A549 treated with DMSO at 1 μM for 4 hours (cell line): ENCODE measurements around the gene TDP2. TPM values are rescaled to one million over a fixed set of nuclear protein-coding genes. Genes with fewer than 3 reads are reported as not detected.

Experiments
- total RNA-seq: library from RNA; stranded (reverse); fragments of 200-300 nt; extraction: Qiagen RNA extraction; gene quantifications from 5 replicates; pipeline ENCODE4 v1.2.3, GENCODE V29; 2022; ENCODE audit warnings: low read depth

The TDP2 gene, protein sequence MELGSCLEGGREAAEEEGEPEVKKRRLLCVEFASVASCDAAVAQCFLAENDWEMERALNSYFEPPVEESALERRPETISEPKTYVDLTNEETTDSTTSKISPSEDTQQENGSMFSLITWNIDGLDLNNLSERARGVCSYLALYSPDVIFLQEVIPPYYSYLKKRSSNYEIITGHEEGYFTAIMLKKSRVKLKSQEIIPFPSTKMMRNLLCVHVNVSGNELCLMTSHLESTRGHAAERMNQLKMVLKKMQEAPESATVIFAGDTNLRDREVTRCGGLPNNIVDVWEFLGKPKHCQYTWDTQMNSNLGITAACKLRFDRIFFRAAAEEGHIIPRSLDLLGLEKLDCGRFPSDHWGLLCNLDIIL
- total RNA-seq, result 44.1 to 51.3 TPM (median 47.3 TPM) in 5 replicates

DNA sequence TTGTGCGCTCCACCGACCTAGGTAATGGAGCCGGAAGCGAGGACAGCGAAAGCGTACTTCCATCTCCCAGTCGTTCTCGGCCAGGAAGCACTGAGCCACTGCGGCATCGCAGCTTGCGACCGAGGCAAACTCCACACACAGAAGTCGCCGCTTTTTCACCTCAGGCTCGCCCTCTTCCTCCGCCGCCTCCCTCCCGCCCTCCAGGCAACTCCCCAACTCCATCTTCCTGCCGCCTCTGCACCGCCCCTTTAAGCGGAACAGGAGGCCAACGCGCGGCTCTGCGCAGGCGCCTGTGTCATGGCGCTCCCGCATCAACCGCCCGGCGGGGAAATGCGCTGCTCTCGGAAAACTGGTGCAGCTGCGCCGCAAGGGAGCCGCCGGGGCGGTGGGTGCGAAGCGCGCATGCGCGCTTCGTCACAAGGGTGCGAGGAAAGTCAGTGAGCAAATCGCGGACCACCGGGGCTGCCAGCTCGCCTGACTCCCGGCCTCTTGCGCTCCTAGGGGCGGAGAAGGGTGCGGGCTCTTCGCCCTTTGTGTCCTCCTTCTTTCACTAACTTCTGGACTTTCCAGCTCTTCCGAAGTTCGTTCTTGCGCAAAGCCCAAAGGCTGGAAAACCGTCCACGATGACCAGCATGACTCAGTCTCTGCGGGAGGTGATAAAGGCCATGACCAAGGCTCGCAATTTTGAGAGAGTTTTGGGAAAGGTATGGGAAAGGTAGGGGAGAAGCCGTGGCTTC lies at the start of gene TDP2, which contains the start of gene ACOT13:
TDP2 (minus strand) TSS at position 259 of the 737 bp plus-strand sequence; CDS start at position 222, 37 bp downstream.
ACOT13 (plus strand) TSS at position 437 of the 737 bp plus-strand sequence; CDS start at position 624, 187 bp downstream.

Other genes starting within 250 kb of the TDP2 start
- 0.84 to 1.1 TPM (median 0.91 TPM) in 5 replicates for gene GPLD1, start 177.3 kb downstream of the TDP2 start, total RNA-seq
- 6.6 to 8.7 TPM (median 8.4 TPM) in 5 replicates for gene ALDH5A1, start 171.9 kb downstream of the TDP2 start, total RNA-seq
- 2.9 to 3.5 TPM (median 3.2 TPM) in 5 replicates for gene KIAA0319, start 20.7 kb downstream of the TDP2 start, total RNA-seq
- gene ACOT13, start 178 bp upstream of the TDP2 start, total RNA-seq, result 19.0 to 30.1 TPM (median 26.7 TPM) in 5 replicates
- gene C6orf62, start 52.3 kb upstream of the TDP2 start, total RNA-seq, result 54.0 to 62.4 TPM (median 56.7 TPM) in 5 replicates
- 52.8 to 59.8 TPM (median 56.4 TPM) in 5 replicates for gene GMNN, start 108.0 kb upstream of the TDP2 start, total RNA-seq
- gene ARMH2, start 132.0 kb upstream of the TDP2 start, total RNA-seq, result not detected in 5 replicates